Right lung (tissue), 10 donors: Measurements from ENCODE around the gene SPACA9. TPM values are rescaled to one million over a fixed set of nuclear protein-coding genes. Genes with fewer than 3 reads are reported as not detected.

Experiments
- DNase-seq, 2 donors: peaks; one replicate each; pipeline ENCODE4 v3.0.0-alpha.2; 2013
- long read RNA-seq, 8 donors: transcript quantifications; one replicate each; lab custom pipeline, GENCODE V29; 2026
- polyA plus RNA-seq, 5 donors: library from polyadenylated mRNA; unstranded; fragments of 120-200 nt; gene quantifications; one replicate each; pipeline versions ENCODE4 v1.2.1 to v1.2.3, GENCODE V29; 2013; ENCODE audit warnings: inconsistent platforms in 1 of 5, low replicate concordance in 1 of 5; ENCODE audit not compliant: insufficient read length in 5 of 5, insufficient read depth in 1 of 5

SPACA9 gene
- 10 to 100 TPM in 4 of 5 donors, 1 to 10 TPM in 1; 6.6 to 13.5 (median 12.2) TPM for polyA plus RNA-seq
- long read RNA-seq, donor 1, transcript SPACA9-201 (5 exons, 894 nt), result major isoform, 6 of 10 reads
- long read RNA-seq, donor 1, partial matches to known transcripts, result 0 of 10 reads
- long read RNA-seq, donor 1, other reads (novel, unspliced or antisense), result 0 of 10 reads
- long read RNA-seq, donor 2, partial matches to known transcripts, result 5 of 8 reads
- long read RNA-seq, donor 2, other reads (novel, unspliced or antisense), result 0 of 8 reads
- long read RNA-seq, donor 3, partial matches to known transcripts, result 0 of 3 reads
- long read RNA-seq, donor 3, other reads (novel, unspliced or antisense), result 0 of 3 reads
- long read RNA-seq, donor 4, transcript SPACA9-202 (4 exons, 2,243 nt), result major isoform, 5 of 5 reads
- long read RNA-seq, donor 4, partial matches to known transcripts, result 0 of 5 reads
- long read RNA-seq, donor 4, other reads (novel, unspliced or antisense), result 0 of 5 reads
- long read RNA-seq, donor 5, transcript SPACA9-203 (4 exons, 2,536 nt), result major isoform, 5 of 9 reads
- long read RNA-seq, donor 5, partial matches to known transcripts, result 0 of 9 reads
- long read RNA-seq, donor 5, other reads (novel, unspliced or antisense), result 0 of 9 reads
- long read RNA-seq, donor 6, transcript SPACA9-201 (5 exons, 894 nt), result minor isoform, 6 of 25 reads
- long read RNA-seq, donor 6, transcript SPACA9-202 (4 exons, 2,243 nt), result major isoform, 7 of 25 reads
- long read RNA-seq, donor 6, partial matches to known transcripts, result 11 of 25 reads
- long read RNA-seq, donor 6, other reads (novel, unspliced or antisense), result 0 of 25 reads
- long read RNA-seq, donor 7, partial matches to known transcripts, result 0 of 2 reads
- long read RNA-seq, donor 7, other reads (novel, unspliced or antisense), result 0 of 2 reads
- long read RNA-seq, donor 8, result 0 reads

DNA sequence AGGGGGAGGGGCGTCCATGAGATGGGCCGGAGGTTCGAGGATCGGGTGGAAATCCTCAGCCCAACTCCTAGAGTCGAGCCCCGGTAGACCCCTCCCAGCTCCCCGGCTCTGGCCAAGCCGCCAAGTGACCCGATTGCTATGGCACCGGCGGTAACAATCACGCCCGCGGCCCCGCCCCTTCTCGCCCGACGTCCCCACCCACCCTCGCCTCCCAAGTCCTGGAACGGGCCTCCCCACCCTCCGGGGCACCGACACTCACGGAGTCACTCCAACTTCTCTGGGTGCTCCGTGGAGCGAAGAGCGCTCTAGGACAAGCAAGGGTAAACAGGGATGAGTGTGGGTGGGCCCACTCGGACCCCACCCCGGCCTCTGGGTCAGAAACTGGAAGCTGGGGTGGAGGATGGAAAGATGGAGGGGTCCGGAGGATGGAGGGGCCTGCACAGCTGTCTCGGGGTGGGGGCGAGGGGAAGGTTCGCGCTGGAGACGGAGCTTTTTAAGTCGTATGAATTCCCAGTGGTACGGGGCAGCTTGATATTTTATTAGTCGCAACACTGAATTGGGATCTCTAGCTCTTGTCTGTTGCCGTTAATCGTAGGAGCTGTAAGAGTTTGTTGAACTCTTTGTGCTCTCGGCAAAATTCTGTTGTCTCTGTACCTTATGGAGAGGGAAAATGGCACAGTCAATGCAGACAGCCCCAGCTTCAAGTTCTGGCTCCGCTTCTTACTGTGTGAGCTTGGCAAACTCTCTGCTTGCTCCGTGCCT, at the start of gene SPACA9:
Gene SPACA9, plus strand, starts transcription at position 204 of the 762 bp plus-strand sequence. CDS start 5,050 bp downstream, outside the sequence.
- peak; percentile 73 to 74 for DNase-seq

DNA sequence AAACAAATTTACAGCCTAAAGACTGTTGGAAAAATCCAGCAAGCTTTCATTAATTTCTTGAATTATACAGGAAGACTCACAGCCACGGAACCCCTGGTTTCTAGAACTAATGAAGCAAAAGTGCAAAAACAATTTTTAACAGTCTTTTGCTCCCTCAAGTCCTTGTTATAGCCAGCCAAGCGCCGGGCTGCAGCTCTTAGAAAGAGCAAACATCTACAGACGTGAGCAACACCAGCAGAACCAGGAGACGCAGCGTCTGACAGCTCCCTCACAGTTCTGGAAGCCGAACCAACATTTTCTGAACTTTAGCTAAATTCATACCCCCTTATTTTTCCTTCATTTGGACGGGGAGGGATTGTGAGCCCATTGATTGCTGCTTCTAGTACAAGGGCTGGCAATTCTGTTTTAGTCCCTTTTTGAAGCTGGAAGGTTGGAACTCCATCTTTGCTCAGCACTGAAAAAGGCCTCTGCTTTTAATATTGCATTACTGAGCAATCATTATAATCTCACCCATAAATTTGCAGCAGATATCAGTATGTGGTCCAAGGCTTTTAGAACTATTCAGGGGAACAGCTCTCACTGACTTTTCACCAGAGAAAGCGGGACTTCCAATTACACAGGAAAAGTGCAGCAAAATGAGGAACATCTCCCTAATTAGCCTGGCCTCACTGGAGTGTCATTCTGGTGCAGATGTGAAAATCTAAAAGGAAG, 46.4 kb upstream of the SPACA9 start:
- no peak for DNase-seq

DNA sequence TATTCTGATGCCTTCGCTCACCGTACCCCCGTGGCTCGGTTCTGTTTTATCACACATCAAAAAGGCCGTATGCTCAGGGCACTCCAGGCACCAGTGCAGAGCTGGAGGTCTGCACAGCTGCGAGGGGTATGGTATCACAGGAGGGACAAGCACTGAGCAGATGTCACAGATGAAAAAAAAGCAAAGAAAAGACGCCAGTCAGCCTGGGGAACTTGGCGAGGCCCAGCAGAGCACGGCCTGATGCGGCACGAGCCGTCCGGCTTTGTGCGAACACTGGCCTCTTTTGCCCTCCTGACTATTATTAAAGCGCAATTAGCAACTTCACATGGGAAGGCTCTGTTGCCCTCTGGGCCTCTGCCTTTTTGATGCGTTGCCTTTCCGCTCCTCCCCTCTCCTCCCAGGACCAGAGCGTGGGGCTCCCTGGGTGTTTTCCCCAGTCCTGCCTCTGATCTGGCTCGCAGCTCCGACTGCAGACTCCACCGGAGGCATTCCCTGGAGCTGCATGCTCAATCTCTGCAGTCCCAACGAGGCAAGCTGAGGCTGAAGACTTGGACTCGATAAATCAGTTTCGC, 45.1 kb upstream of the SPACA9 start:
- peak in 1 of 2 donors; percentile 10 for DNase-seq

DNA sequence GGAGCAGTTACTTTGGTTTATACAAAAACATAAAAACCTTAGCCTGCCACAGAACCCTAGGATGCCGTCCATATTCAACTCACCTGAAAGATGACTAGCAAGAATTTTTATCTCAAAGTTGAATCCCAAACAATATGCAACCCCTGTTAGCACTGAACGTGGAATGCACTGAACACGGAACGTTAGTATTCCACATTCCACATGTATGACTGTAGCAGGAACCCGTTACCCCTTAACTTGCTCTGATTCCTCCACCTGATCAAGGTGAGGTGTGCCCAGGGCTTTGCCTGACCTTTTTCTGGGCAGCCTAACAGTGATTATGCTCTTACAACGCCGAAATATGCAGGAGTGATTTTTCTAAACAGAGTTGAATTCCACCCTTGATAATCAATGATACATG, 44.4 kb upstream of the SPACA9 start:
- no peak for DNase-seq

DNA sequence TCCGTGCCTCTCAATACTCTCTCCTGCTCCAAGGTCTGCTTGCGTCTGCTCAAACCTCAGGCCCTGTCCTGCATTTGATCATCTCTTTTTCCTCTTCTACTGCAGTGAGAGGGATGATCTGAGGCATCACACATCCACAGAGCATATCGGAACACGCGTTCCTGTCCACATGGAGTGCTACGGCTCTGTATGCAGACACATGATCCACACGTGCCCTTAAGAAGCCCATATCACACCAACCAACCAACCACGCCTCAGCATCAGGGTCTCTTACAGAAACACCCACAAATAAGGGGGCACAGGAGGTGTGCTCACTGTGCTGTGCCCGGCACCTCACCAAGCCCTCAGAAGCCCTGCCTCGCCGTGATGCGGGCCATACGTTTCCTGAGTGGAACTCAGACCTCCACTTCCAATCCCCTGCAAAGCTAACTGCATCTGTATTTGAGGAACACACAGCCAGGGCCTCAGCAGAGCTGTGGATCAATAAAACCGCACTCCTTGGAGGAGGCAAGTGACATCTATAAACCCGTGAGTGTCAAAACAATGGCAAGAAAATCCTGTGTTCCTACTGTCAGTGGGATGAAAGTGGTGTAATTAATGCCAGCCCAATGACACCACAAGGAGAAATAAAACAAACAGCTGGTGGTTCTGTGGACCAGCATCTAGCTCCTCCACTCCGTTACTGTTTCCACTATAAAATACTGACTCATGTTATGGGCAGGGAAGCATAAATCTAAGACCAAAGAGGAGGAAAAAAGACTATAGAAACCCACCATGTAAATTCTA, 41.0 kb upstream of the SPACA9 start:
- DNase-seq, result no peak

DNA sequence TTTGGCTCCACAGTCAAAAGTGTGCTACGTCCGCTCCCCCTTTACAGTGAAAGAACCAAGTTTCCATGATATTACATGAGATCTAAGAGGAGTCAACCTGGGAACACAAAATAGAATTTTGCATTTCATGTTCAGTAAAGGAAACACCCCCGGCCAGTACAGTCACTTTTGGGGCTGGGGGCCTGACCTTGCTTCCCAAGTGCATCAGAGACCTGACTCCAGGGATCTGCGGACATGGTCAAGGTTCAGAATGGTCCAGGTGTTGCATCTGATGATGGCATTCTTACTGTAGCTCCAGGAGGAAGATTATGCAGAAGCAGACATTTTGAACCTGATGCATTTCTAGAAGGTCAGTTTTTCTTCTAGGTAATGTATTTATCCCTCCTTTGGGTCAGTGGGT, 40.4 kb upstream of the SPACA9 start:
- DNase-seq, result no peak

DNA sequence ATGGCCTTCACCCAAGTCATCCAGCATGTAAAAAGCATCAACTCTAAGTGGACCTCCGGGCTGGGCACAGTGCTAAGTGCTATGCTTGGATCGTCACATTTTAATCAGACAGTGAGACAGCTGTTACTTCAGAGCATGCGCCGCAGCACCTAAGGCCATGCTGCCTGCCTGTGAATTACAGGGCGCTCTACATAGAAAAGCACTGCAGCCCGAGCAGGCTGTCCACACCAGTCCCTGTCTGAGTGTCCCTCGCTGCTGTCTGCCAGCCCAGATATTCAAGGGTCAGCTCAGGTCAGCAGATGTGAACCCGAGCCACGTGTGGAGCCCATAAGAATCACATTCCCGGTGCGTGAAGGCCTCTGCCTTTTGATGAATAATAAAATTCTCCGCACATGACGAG, 37.7 kb upstream of the SPACA9 start:
- DNase-seq, result no peak

DNA sequence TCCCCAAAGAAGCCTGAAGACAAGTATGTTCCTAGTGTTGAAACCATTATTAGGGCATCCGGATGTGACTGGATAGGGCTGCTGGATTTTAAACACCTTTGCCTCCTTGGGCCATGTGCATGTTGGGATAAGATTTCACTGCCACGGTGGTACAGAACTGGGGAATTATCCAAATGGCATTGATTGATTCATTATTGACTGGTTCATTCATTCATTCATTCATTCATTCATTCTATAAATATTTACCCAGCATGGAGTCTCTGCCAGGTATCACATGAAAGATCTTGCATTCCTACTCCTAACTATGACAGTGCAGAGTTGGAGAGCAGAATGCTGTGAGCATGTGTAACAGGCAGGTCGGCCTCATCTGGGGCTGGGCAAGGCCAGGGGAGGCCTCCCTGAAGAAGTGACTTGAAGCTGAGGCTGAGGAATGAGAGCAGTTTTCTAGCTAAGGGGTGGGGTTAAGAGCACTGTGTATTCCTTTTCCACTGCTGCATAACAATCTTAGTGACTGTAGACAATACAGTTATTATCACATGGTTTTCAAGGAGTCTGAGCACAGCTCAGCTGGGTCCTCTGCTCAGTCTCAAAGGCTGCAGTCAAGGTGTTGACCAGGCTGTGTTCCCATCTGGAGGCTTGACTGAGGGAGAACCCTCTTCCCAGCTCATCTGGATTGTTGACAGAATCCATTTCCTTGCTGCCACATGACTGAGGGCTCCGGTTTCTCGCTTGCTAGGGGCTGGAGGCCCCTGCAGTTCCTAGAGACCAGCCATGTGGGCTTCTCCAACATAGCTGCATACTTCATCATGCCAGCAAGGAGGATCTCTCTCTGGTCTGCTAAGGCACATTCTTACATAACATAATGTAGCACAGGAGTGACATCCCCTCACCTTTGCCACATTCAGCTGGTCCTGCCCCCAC, 36.3 kb upstream of the SPACA9 start:
- no peak for DNase-seq

DNA sequence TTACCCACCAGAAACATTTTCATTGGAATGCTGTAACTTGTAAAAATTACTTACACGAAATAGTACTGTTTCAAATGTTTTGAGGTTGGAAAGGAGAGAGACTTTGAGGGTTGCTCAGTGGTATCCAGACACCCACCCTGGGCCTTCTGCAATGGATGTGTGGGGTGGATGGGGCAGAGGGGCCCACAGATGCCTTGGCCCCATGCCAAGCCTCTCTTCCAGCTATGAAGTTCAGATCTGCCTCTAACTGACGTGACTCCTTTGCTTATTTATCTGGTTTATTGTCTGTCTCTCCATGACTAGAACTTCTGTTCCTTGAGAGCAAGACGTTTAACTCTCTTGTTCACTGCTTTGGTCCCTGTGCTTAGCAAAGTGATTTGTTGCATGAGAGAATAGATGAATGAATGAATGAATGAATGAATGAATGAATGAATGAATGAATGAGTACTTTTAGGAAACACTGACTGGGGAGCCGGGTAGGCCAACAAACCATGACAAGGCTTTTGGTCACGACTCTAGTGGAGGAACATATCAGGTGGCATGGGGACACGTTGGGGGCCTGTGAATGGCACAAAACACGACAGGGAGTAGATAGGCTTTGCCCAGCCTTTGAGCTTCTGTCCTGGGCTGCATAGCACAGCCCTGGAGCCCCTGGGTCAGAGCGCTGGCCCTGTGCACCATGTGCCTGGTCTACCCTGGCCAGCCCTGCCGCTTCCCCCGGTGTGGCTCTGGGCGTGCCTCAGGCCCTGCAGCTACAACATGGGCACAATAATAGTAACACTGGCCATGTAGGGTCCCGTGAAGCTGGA, 32.4 kb upstream of the SPACA9 start:
- no peak for DNase-seq

DNA sequence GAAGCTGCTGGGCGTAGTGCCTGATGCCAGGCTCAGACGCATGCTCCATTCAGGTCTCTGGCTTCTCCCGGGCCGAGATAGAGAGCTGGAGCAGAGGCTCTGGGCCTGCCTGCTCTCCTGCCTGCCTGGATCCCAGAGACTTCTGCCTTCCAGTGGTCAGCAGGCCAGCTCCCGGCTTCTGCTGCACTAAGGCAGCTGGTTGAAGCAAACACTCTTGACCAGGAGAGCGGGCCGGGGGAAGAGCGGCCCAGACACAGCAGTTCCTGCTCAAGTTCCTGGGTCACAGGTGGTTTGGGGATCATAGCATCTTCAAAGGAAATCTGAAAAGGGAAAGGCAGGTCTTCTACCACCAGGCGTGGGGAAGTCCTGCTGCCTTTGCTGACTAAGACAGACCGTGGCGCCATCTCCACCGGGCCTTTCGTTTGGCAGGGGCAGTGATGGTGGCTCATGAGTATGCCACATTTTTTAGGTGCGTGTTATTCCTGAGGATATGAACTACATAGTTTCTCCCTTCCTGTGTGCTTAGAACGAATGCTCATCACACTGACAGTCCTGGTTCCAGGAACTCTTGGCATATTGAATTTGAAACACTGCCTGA, 31.7 kb upstream of the SPACA9 start:
- DNase-seq, result no peak

DNA sequence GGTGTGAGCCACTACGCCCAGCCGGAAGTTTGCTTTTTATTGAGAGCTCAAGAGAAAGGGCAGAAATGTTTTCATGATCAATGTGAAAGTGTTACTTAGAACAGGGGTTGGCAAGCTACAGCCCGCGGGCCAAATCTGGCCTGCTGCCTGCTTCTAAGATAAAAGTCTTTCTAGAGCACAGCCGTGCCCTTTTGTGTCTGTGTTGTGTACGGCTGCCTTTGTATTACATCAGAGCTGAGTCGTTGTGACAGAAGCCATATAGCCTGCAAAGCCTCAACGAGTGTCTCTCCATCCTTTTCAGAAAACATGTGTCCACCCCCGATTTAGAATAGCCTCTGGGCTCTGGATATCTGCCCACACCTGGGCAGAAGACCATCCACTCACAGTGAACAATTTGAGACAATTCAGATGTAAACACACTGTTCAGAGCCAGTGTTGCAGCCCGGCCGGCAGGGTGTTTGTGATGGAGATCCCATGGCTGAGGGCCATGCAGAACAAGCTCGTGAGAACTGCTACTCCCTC, 29.5 kb upstream of the SPACA9 start:
- peak in 1 of 2 donors; percentile 12 for DNase-seq

DNA sequence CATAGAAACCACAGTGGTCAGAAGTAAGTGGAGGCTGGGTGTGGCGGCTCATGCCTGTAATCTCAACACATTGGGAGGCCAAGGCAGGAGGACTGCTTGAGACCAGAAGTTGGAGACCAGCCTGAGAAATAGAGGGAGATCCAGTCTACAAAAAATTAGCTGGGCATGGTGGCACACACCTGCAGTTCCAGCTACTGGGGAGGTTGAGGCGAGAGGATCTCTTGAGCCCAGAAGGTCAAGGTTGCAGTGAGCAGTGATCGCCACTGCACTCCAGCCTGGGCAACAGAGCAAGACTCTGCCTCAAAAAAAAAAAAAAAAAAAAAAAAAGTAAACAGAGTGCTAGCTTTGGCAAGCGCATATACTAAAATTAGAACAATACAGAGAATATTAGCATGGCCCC, 25.2 kb upstream of the SPACA9 start:
- no peak for DNase-seq

DNA sequence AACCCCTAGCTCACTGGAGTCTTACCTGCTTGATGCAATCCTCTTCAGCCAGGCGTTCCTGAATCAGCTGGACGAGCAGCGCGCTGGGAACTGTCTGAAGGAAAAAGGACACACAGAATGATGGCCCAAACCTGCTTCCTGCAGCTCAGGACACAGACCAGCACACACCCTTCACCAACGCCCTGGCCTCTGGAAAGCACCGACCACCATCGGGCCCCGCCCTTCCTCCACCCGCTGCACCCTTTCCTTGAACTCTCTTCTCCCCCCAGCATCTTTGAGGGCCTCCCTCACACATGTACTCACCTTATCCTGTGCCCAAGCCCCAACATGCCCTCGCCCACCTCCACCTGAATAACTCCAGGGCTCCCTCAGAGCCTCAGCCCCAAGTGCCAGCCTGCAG, 23.9 kb upstream of the SPACA9 start:
- no peak for DNase-seq

DNA sequence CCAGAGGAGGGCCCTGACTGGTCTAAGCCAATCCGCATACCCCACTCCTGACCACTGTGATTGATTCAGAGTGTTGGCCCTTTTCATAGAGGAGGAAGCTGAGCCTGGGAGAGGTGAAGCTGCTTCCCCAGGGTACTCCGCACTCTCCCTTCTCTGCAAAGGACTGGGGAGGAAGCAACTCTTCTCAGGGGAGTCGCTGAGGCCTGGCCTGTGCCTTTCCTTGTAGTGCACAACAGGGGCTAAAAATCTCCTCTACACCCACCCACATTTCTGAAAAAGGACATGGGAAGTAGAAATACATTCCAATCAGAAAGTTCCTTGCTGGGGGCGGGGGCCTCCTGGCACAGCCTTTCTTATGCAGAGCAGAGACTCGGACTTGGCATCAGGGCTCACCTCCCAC, 22.8 kb upstream of the SPACA9 start:
- DNase-seq, result no peak

DNA sequence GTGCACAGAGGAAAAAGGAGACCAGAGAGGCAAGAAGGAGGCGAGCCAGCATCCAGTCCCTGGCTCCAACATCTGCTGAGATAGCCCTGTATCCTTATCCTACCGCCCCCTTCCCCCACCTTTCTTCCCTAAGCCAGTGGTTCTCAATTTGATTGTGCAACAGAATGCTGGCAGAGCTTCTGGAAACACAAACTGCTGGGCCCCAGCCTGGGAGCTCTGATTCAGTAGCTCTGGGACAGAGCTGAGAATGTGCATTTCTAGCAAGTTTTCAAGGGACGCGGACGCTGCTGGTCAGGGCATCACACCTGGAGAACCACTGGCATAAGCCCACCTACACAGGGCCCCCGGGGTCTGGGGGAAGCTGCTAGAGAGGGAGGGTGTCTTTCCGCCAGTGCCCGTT, 21.7 kb upstream of the SPACA9 start:
- peak; percentile 88 to 92 for DNase-seq

DNA sequence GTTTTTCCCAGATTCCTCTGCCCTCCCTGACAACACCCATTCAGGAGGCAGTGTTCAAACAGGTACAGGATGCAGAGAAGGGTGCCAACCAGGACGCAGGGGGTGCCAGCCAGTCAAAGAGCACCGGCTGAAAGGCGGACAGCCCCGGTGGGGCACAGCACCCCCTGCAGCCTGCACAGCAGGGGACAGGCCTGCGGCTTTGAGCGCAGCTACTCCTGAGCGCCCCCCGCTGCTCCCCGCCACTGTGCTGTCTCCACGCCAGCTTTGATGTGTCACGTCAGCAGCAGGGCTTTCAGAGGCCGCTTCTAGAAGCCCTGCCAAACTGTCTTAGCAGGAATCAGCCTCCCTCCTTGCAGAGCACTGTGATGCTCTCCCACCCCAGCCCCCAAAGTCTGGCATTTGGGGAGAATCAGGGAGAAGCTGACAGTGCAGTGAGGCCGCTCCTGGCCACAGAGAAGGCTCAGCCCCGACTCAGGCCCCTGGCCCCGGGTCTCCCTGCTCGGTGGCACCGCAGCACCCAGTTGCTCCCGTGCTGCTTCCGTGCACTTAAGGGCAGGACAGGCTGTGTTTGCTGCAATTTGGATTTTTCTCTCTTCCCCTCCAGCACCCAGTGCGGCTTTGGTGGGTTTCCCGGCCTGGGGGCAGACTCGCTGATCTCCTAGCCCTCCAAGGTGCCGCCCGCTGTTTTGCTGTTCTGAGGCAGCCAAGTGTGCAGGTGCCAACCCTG, 20.9 kb upstream of the SPACA9 start:
- DNase-seq, result peak; percentile 65 to 66

DNA sequence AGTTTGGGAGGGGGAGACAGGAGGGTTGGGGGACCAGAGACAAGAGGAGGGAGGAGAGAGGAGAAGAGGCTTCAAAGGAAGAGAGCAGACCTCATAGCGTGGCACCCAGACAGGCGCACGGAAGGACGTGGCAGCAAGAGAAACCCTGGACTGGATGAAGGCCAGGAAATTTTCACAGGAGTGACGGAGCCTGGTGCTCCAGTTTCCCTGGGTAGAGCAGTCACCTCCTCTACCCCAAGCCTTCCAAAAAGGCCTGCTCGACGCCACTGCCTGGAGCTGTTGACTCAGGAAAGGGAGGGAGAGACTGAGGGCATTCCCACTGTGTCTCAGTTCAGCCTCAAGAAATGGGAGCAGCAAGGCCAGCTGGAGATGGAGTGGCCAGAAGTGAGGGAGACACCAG, 19.9 kb upstream of the SPACA9 start:
- no peak for DNase-seq
